HG02981 (cell line): ENCODE results near the gene ZBTB7A.
A peak's percentile ranks its signal among the peaks of the same experiment; 100 is the strongest.

ENCODE experiments used
- ATAC-seq: cut with Tn5 transposase; IDR thresholded peaks from one replicate; pipeline ENCODE4 v1.9.1; 2021; ENCODE audit warnings: mild to moderate bottlenecking, moderate library complexity; ENCODE audit not compliant: unreplicated experiment

The ZBTB7A gene

DNA sequence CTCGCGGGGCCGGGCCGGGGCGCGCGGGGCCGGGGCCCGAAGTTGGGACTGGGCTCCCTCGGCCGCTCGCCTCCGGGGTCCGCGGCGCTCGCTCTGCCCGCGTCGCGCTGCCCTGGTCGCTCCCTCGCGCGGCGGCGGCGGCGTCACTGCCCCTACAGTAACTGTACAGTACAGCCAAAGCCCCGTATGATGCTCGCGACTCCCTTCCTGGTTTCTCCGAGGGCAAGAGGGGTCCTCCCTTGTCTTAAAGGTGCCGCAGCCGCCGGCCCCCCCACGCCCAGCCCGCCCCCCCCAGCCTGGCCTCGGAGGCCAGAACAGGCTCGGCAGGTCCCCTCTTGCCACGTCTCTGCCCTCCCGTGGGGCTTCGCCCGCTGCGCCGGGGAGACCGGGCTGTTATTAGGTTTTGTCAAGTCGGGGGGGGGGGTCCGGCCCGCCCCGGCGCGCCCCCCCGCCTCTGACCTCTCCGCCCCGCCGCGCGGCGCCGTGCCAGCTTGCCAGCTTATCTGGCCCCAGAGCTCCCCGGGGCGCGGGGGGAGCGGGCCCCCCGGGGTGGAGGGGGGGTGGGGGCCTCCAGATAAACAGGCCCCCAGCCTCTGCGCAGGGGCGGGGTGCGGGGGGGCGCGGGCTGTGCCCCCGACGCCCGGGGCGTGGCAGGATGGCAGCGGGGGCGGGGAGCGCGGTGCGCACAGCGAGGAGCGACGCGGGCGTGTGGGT, at the start of gene ZBTB7A:
ZBTB7A (minus strand) TSS at position 218 of the 714 bp plus-strand sequence. CDS start 11,667 bp downstream, outside the sequence.
- ATAC-seq: no peak

GRCh38 chr19:4115818-4116385, 49.2 kb upstream of the ZBTB7A start:
- no peak for ATAC-seq

- peak; percentile 85 for ATAC-seq
Measured at GRCh38 chr19:4115050-4115817, 48.5 kb upstream of the ZBTB7A start.

DNA sequence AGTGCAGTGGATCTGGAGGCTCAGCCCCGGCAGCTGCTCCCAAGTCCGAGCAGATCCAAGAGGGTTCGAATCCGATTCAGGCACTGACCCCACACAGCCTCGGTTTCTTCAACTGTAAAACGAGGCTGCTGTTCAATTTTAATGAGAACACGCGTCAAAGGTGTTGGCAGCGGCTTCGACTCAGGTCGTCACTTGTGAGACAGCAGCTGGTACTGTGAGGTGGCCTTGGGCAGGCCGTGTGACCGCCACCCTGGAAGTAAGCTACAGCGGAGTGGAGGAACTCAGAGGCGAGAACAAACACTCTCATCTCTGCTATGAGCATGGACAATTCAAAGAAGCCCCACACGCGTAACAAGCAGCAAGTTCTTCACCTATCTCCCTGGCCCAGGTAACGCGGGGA, 47.5 kb upstream of the ZBTB7A start:
- no peak for ATAC-seq

DNA sequence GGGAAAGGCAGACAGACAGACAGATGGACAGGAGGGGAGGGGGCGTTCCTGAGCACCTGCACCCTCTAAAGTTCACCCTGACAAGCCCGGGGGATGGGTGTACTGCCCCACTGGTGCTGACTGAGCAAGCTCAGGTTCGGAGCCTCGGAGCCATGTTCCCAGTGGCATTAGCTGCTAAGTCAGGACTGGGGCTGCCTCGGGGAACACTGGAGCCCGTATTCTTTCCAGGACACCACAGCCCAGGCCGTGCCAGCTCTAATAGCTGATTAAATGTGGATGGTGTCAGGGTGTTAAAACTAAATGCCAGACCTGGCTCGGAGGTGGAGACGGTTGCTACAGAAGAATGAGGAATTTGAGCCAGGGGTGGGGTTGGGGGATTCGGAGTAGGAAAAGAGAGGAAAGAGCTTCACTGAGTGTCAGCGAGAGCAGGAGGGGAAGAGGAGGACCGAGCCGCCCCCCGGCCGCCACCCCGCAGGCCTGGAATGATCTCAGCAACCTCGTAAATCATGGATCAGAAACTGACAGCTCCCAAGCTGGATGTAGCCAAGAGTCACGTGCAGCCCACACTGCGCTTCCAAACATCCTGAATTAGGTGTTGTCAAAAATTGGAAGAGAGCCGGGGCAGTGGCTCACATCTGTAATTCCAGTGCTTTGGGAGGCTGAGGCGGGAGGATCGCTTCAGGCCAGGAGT, 46.8 kb upstream of the ZBTB7A start:
- no peak for ATAC-seq

- no peak for ATAC-seq
Measured at GRCh38 chr19:4112367-4112766, 45.7 kb upstream of the ZBTB7A start.

DNA sequence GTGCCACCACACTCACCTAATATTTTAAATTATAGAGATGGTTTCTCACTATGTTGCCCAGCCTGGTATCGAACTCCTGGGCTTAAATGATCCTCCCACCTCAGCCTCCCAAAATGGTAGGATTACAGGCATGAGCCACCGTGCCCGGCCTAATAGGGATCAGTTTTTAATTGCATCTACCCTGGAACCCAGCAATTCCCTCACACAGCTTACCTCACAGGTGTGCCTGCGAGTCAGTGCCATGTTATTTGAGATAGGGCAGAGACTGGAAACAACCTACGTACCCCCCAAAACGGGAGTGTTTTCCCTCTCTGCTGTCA, 42.9 kb upstream of the ZBTB7A start:
- no peak for ATAC-seq

DNA sequence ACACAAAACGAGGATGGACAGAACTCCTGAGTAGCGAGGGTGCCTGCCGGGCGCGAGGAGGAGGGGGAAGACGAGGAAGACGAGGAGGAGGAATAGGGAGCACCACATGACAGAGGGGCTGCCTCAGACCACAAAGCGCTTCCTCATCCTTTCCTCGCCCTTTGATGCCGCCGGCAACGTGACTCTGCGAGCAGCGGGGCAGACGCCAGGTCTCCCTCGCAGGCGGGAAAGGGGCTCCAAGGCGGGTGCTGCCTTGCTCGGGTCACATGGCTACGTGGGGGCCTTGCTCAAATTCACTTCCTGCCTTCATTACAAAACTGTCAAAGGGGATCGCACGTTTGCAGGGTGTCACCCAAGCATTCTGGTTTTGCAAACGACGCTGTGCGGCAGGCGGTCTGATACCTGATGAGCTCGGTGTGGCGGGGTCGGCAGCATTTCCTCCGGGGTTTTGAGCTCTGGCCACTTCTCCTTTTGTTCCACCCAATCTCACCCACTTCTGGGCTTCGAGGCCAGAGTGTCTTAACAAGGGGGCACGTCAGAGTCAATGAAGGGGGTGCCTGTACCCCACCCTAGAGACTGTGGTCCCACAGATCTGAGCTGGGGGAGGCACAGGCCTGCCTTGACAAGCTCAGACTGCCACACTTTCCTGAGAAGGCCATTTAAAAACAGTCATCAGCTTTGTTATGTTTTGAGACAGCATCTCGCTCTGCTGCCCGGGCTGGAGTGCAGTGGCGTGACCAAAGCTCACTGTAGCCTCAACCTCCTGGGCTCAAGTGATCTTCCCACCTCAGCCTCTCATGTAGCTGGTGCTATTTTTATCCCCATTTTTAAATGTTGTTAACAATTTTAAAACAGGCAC, 42.3 kb upstream of the ZBTB7A start:
- no peak for ATAC-seq

GRCh38 chr19:4103080-4103433, 36.4 kb upstream of the ZBTB7A start:
- ATAC-seq: no peak

- ATAC-seq: no peak
Measured at GRCh38 chr19:4102339-4103079, 35.8 kb upstream of the ZBTB7A start.

GRCh38 chr19:4101496-4101770, 34.7 kb upstream of the ZBTB7A start:
- no peak for ATAC-seq

DNA sequence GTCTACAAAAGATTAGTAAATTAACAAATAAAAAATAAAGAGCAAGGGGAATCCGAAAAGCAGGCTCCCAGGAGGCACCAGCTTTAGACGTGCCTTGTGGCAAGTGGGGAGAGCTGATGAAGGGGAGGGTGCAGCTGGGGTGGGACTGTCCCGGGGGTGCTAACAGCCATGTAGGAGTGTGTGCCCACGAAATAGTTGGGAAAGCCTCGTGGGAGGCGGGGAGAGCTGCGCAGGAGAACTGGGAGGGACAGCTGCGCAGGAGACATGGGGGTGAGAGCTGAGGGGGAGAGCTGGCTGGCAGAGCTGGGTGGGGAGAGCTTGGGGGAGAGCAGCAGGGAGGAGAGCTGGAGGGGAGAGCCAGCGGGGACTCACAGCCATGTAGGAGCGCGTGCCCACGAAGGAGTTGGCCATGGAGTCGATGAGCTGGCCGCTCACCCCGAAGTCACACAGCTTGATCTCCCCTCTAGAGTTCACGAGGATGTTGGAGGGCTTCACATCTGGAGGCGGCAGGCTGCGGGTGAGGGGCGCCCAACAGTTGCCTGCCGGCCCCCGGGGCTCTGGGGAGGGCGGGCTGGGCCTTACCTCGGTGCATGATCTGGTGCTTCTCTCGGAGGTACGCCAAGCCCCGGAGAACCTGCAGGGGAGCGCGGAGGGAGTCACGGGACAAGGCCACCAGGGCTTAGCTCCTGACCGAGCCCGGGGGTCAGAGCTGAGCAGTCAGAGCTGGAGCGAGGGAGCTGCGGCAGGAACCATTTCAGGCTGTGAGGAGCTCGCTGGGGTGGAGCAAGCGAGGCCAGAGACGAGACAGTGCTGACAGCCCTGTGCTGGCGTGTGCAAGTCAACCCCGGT, 34.2 kb upstream of the ZBTB7A start:
- ATAC-seq: no peak

- no peak for ATAC-seq
Measured at GRCh38 chr19:4099041-4099764, 32.5 kb upstream of the ZBTB7A start.

DNA sequence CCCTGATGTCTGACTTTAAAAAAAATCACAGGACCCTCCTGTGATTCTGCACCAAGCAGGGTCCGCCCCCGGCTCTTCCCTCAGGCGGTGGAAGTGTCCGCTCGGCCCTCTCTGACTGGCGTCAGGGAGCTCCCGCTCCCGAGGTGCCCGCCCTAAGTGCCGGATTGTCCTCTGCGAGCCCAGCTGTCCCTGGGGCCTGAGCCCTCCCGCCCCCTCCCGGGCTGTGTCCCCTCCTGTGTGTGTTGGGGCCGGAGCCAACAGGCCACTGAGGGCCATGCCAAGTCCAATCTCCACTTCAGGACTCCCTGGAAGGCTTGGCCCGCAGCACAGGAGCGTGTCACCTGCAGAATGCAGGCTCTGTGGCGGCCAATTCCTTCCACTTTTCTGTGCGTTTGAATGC, 31.8 kb upstream of the ZBTB7A start:
- no peak for ATAC-seq

- no peak for ATAC-seq
Measured at GRCh38 chr19:4097501-4097900, 30.8 kb upstream of the ZBTB7A start.

DNA sequence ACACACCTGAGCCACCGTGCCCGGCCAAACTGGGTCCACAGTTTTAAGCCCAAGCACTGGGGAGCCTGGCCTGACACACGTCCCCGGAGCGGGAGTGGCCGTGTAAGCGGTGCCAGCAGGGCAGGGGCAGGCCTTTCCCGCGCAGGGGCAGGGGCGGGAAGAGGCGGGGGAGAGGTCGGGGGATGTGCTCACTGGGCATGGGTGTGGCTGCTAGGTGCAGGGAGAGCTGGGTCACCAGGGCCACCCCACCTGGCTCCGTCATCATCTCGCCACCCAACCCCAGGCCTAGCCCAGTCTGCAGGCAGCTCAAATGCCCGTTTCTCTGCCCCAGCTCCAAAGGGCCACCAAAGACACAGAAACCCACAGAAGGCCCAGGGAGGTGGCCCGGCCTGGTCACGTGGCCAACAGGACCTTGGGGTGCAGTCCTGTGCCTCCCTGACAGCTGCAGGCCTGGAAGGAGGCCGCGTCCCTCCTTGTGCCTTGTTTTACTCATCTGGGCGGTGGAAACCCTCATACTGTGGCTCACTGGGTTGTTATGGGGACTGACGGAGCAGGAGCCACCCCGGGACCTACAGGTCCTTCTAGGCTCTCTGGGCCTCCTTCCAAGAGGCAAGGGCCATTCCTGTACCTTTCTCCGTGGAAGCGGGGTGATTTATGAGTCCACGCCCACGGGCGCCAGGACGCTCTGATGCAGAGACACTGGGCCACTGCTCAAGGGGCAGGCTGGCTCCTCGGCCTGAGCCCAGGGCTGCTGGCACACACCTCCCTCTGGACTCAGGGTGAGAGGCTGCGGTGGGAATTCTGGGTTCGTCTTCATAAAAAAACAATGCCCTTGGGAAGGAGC, 29.6 kb upstream of the ZBTB7A start:
- ATAC-seq: no peak

DNA sequence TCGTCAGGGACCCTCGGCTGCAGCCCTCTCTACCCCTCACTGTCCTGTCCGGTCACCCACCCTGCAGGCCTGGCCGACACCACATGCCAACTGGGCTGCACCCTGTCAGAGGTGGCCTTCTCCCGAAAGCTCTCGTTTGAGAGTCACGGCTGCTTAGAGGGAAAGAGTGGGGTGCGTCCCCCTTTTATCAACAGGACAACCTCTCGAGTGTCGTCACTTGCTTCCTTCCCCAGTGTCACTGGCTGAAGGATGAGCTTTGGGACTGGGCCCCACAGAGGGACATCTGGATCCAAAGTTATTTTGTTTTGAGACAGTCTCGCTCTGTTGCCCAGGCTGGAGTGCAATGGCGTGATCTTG, 28.8 kb upstream of the ZBTB7A start:
- ATAC-seq: no peak
